BLaER1 (cell line): ENCODE data around the gene DNM1.

Experiments used
- H3K27ac ChIP-seq: shearing (Covaris generic); formaldehyde crosslinking; 2 replicates; pipeline ENCODE4 v1.8.1; 2022
- H3K27me3 ChIP-seq: shearing (Covaris generic); formaldehyde crosslinking; 2 replicates; pipeline ENCODE4 v1.8.1; 2022
- H3K36me3 ChIP-seq: shearing (Covaris generic); formaldehyde crosslinking; 2 replicates; pipeline ENCODE4 v1.8.1; 2022
- H3K4me1 ChIP-seq: shearing (Covaris generic); formaldehyde crosslinking; 2 replicates; pipeline ENCODE4 v1.8.1; 2022
- H3K4me2 ChIP-seq: shearing (Covaris generic); formaldehyde crosslinking; 2 replicates; pipeline ENCODE4 v1.8.1; 2022
- H3K4me3 ChIP-seq: shearing (Covaris generic); formaldehyde crosslinking; 2 replicates; pipeline ENCODE4 v1.8.1; 2022
- H3K9ac ChIP-seq: shearing (Covaris generic); formaldehyde crosslinking; 2 replicates; pipeline ENCODE4 v1.8.1; 2022
- H3K9me3 ChIP-seq: shearing (Covaris generic); formaldehyde crosslinking; 2 replicates; pipeline ENCODE4 v1.8.1; 2022
- H4K20me1 ChIP-seq: shearing (Covaris generic); formaldehyde crosslinking; 2 replicates; pipeline ENCODE4 v1.8.1; 2022
- Cebpa-rat ChIP-seq: shearing (Covaris generic); IDR thresholded peaks from 2 replicates; pipeline ENCODE4 v1.8.1; 2022

Gene DNM1

DNA sequence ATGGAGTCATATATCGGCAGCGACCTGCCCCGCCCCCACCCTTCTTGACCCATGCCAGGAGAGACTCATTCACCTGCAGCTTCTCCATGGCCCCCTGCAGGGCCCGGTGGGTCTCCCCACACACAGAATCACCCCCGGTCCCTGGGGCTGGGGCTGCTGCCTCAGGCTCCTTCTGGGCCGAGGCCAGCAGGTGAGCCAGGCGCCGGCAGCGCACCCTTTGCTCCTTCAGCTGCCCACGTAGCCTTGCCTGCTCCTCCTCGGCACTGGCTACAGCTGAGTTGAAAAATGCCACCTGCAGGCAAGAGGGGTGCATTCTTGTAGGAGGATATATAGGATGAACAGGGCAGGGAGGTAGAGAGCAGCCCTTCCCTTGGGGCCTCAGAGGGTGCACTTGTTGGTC is 54.7 kb downstream of the DNM1 start:
- Histone ChIP-seq H4K20me1 (peaks cover 30% of the 10 kb centered on the region), H3K27me3 (no peaks in the 10 kb centered on the region), H3K36me3 (peaks cover 89% of the 10 kb centered on the region), H3K9ac (no peak overlapping the region), H3K9me3 (no peaks in the 10 kb centered on the region), H3K27ac (no peak overlapping the region), H3K4me2 (no peak overlapping the region), H3K4me3 (no peak overlapping the region), H3K4me1 (peaks cover 9% of the 10 kb centered on the region)
- no peak for TF ChIP-seq Cebpa-rat

DNA sequence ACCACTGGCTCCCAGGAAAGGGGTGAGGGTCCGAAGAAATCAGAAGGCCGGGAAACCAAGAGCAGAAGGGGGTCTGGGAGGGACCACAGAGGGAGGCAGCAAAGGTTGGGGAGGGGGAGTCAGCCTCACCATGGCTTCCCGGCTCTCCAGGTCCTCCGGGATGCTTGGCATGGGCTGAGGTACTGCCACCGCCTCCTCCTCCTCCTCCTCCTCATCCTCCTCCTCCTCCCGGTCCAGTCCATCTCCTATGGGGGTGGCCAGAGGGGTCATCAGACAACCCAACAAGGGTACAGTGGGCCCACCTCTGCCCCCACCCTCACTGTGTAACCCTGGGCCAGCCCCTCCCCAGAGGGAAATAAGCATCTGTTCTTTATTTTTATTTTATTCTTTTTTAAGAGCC is 55.1 kb downstream of the DNM1 start:
- H3K36me3 ChIP-seq: peaks cover 90% of the 10 kb centered on the region
- no peak overlapping the region for H3K9ac ChIP-seq
- no peak overlapping the region for H3K4me3 ChIP-seq
- no peaks in the 10 kb centered on the region for H3K9me3 ChIP-seq
- H3K4me2 ChIP-seq: no peak overlapping the region
- H3K27me3 ChIP-seq: no peaks in the 10 kb centered on the region
- H4K20me1 ChIP-seq: peaks cover 26% of the 10 kb centered on the region; the same call in 1 of the 2 replicates
- no peak overlapping the region for H3K27ac ChIP-seq
- TF ChIP-seq Cebpa-rat: no peak
- H3K4me1 ChIP-seq: peaks cover 5% of the 10 kb centered on the region

DNA sequence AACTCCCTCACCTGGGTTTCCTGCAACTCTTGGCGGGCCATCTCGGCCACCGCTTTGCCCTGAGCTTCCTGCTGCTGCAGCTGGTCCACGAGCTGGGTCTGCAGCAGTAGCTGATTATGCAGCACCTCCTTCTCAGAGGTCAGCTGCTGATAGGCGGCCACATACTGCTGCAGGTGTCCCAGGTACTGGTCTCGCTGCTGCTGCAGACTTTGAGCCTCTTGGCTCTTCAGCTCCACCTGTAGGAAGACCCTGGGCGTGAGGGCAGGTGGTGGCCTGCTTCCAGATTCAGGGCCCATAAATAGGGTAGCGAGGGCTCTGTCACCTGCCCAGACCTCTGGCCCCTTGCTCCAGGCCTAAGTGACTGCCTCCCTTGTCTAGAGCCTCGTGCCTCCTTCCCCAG is 56.0 kb downstream of the DNM1 start:
- H3K4me3 ChIP-seq: no peak overlapping the region
- H3K9me3 ChIP-seq: no peaks in the 10 kb centered on the region
- H3K4me1 ChIP-seq: no peaks in the 10 kb centered on the region
- H3K4me2 ChIP-seq: no peak overlapping the region
- TF ChIP-seq Cebpa-rat: no peak
- no peaks in the 10 kb centered on the region for H3K27me3 ChIP-seq
- peaks cover 88% of the 10 kb centered on the region for H3K36me3 ChIP-seq
- no peak overlapping the region for H3K27ac ChIP-seq
- peaks cover 23% of the 10 kb centered on the region; the same call in 1 of the 2 replicates for H4K20me1 ChIP-seq
- no peak overlapping the region for H3K9ac ChIP-seq

DNA sequence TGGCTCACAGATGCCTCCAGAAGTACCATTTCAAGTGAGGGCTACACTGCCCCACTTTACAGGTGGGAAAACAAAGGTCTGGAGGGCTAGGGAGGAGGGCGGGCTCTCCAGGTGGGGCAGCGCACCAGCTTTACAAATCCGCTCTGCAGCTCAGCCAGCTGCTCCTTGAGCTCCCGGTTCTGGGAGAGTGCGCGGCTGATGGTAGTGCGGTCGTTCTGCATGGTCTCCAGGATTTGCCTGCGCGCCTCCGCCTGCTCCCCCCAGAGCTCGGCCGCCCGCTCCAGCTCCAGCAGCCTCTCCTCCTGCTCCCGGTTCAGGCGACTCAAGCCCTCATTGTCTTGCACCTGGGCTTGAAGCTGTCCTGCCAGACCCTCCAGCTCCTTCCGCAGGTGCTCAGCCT is 57.2 kb downstream of the DNM1 start:
- Histone ChIP-seq H4K20me1 (peaks cover 22% of the 10 kb centered on the region; the same call in 1 of the 2 replicates), H3K4me2 (no peak overlapping the region), H3K27ac (no peak overlapping the region), H3K9me3 (no peaks in the 10 kb centered on the region), H3K36me3 (peaks cover 94% of the 10 kb centered on the region), H3K27me3 (no peaks in the 10 kb centered on the region), H3K4me3 (no peak overlapping the region), H3K4me1 (no peaks in the 10 kb centered on the region), H3K9ac (no peak overlapping the region)
- TF ChIP-seq Cebpa-rat: no peak

DNA sequence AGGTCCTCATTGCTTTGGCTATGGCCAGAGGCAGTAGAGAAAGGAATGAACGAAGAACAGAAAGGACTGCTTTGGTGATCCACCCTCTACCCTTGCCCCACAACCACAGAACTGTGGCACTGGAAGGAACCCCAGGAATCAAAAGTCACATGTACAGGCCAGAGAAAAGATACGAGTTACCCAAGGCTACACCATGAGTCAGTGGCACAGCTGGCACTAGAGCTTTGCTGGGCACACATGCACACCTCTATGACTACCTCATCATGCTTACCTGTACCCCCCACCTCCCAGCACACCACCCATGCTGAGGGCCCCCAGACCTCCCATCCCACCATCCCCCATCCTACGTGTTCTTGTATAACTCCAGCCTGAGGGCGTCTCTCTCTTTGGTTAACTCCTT is 59.5 kb downstream of the DNM1 start:
- no peak for TF ChIP-seq Cebpa-rat
- Histone ChIP-seq H3K27me3 (no peaks in the 10 kb centered on the region), H3K4me2 (no peak overlapping the region), H3K27ac (no peak overlapping the region), H3K9me3 (no peaks in the 10 kb centered on the region), H3K9ac (no peak overlapping the region), H3K36me3 (peaks cover 95% of the 10 kb centered on the region), H4K20me1 (peaks cover 3% of the 10 kb centered on the region; the same call in 1 of the 2 replicates), H3K4me1 (no peaks in the 10 kb centered on the region), H3K4me3 (no peak overlapping the region)

DNA sequence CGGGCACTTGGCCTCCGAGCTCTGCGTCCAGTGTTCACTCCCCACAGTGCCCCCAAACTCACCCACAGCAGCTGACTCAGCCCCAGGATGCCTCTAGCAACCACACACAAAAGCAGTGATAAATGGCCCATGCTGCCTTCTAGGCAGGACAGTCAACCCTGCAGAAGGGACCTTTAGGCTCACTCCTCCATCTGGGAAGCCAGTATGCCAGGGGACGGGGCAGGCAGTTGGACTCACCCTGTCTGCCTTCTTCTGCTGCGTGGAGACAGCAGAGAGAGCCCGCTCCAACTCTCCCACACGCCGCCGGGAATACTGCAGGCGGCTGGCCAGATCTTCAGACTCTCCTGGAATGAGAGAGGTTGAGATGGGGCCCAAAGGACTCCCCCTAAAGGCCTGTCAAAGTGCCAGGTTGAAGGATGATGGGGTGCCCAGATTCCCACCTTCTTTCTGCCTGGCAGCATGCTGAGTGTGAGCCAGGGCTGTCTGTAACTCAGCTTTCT is 62.2 kb downstream of the DNM1 start:
- Histone ChIP-seq H3K4me3 (no peak overlapping the region), H4K20me1 (no peaks in the 10 kb centered on the region), H3K36me3 (peaks cover 85% of the 10 kb centered on the region), H3K4me2 (no peak overlapping the region), H3K9me3 (no peaks in the 10 kb centered on the region), H3K27me3 (no peaks in the 10 kb centered on the region), H3K27ac (no peak overlapping the region), H3K4me1 (no peaks in the 10 kb centered on the region), H3K9ac (no peak overlapping the region)
- TF ChIP-seq Cebpa-rat: no peak

DNA sequence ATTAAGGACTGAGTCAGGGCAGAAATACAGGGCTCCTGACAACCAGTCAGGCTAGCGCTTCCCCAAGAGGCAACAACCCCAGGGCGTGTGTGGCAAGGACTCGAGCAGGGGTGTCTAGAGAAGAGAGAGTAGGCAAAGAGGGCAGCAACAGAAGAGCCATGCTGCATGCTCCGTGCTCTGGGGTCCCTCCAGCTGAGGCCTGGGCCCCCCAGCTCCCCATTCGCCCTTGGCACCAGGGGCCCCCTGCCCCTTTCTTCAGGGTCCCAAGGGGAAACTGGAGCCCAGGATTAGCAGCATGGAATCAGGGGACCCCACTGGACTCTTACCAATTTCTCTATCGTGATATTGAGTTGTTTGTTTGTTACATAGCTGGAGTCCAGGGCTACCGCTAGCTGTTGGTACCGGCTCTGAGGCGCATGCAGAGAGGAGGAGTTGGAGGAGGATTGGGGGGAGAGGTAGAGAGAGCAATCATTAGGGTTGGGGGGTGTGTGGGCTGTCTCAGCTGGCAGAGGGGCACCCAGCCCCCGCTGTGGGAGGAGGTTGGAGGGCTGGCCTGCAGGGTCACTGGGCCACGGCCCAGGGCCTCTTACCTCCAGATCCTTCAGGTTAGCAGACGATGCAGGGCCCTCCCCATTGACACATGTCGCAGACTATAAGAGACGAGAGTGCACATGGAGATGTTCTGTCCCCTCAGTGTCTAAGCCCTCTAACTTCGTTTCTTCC is 63.9 kb downstream of the DNM1 start:
- Histone ChIP-seq H3K36me3 (peaks cover 85% of the 10 kb centered on the region), H3K27ac (no peak overlapping the region)

DNA sequence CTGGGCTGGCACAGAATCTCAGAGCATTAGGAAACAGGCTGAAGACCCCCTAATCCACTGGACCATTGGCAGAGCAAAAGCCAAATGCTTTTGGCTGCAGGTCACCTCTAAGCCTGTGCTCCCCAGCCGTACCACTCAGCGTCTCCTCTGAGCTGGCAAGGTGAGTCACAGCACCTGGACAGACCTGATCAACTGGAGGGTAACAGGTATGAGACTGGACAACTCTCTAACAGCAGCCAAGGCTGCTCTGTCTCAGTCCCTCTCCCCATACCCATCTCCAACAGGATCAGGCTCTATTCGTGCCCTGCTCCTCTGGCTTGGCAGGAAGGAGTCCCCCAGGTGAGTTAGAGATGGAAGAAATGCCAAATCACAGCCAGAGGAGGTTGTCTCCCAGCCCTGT is 67.9 kb downstream of the DNM1 start:
- Histone ChIP-seq H3K9me3 (no peaks in the 10 kb centered on the region), H3K36me3 (peaks cover 66% of the 10 kb centered on the region), H3K4me2 (no peak overlapping the region), H3K27ac (no peak overlapping the region), H4K20me1 (peaks cover 14% of the 10 kb centered on the region; the same call in 1 of the 2 replicates), H3K4me3 (no peak overlapping the region), H3K4me1 (peaks cover 10% of the 10 kb centered on the region), H3K27me3 (no peaks in the 10 kb centered on the region), H3K9ac (no peak overlapping the region)
- TF ChIP-seq Cebpa-rat: no peak

More for the DNA sequence above, 63.9 kb downstream of the DNM1 start:
- TF ChIP-seq Cebpa-rat: no peak
- Histone ChIP-seq H3K4me3 (no peak overlapping the region), H3K4me2 (no peak overlapping the region), H3K9ac (no peak overlapping the region), H3K4me1 (no peaks in the 10 kb centered on the region), H4K20me1 (no peaks in the 10 kb centered on the region), H3K9me3 (no peaks in the 10 kb centered on the region), H3K27me3 (no peaks in the 10 kb centered on the region)

DNA sequence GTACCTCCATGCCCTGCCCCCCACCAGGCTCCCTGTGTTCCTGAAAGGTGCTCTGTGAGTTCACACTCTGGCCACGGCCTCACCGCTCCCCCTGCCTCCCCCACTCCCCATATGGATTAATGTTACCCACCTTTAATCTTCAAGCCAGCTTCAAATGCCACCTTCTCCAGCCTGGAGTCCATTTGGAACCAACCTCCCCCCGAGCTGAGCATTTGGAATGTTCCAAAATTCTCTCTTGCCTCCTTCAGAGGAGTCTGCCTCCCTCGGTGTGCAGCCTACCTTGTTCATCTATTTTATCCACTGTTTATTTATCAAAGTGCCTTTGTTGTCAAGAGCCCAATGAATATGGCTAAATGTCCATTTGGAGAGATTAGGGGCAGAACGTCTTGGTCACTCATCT is 68.3 kb downstream of the DNM1 start:
- Histone ChIP-seq H3K9ac (no peak overlapping the region), H3K27ac (no peak overlapping the region), H3K4me2 (no peak overlapping the region), H3K36me3 (peaks cover 62% of the 10 kb centered on the region), H3K4me3 (no peak overlapping the region), H3K4me1 (peaks cover 13% of the 10 kb centered on the region), H4K20me1 (peaks cover 14% of the 10 kb centered on the region; the same call in 1 of the 2 replicates), H3K9me3 (no peaks in the 10 kb centered on the region), H3K27me3 (no peaks in the 10 kb centered on the region)
- TF ChIP-seq Cebpa-rat: no peak

DNA sequence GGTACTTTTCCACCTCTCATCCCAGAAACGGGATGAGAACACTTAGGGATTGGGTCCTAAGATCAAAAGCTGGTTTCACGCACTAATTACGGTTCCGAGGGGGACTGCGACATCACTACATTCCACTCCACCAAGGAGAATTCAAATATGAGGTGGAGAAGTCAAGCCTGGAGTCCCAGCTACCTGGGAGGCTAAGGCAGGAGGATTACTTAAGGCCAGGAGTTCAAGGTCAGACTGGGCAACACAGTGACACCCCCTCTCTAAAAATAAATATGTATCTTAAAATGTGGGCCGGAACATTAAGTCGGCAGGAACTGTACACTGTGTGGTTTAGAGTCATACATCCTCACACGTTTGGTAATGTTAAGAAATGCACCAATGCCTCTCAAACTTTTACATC is 71.1 kb downstream of the DNM1 start:
- H3K4me1 ChIP-seq: peaks cover 40% of the 10 kb centered on the region
- H3K9me3 ChIP-seq: no peaks in the 10 kb centered on the region
- no peak for TF ChIP-seq Cebpa-rat
- H3K4me2 ChIP-seq: peak overlapping the region; percentile 96
- H3K27me3 ChIP-seq: no peaks in the 10 kb centered on the region
- no peak overlapping the region for H3K9ac ChIP-seq
- H3K27ac ChIP-seq: no peak overlapping the region
- H4K20me1 ChIP-seq: peaks cover 14% of the 10 kb centered on the region; the same call in 1 of the 2 replicates
- no peak overlapping the region for H3K4me3 ChIP-seq
- H3K36me3 ChIP-seq: peaks cover 35% of the 10 kb centered on the region
